ENCODE data around the gene UBALD2.
"Not testable (repeated sequence)": the region's sequence is repeated elsewhere in the genome, so short reads cannot be mapped to it uniquely, and the experiment has no call there.

The UBALD2 gene

DNA sequence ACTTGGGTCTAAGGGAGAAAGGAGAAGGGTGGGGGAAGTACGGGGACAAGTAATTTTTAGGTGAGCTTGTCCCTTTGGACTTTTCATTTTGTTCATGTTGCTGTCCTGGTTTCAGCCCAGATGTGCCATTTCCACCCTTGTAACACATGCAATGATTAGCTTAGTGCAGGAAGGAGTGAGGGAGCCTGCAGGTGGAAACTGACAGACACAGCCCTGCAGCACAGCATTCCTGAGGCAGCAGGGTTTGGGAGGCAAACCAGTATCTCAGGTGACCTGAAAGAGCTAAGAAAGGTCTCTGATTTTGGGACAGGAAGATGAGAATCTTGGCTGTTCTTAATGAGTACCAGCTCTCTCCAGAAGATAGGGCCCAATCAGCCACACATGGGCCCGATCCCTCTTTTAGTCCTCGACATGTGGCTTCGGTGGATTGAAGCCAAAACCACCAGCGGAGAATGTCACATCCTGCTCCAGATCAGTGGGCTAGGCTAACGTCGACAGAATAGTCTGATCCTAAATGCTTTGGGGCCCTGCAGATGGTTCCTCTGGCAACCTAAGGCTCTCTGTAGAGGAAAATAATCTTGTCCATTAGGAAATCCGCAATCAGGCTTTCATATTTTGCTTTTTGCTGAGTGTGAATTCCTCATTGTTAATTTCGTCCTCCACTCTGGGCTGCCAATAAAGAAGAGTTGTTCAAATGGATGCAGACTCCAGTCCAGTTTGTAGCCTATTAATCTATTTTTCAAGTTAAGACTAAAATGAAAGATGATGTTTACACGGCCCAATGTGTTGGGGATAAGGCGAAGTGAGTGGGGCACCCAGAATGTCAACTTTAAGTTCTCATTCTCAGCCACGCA is 21.1 kb upstream of the UBALD2 start:
- intact Hi-C loops (cut with DNase I): no loop called here

DNA sequence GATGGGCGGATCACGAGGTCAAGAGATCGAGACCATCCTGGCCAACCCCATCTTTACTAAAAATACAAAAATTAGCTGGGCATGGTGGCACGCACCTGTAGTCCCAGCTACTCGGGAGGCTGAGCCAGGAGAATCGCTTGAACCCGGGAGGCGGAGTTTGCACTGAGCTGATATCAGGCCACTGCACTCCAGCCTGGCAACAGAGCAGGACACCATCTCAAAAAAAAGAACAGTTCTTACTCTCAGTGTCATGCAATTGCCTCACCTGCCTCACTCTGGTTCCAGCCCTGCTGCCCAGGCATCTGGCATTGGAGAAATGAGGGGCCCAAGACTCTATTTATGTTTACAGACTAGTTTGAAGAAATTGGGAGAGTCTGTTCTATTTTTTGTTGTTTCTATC is 20.4 kb upstream of the UBALD2 start:
- DNase-seq; intact Hi-C loops (cut with DNase I): not testable (repeated sequence)

More for the DNA sequence above, 21.1 kb upstream of the UBALD2 start:
- DNase-seq: peak in 4 of 42 donors; percentile 15 to 57 (median 24)

DNA sequence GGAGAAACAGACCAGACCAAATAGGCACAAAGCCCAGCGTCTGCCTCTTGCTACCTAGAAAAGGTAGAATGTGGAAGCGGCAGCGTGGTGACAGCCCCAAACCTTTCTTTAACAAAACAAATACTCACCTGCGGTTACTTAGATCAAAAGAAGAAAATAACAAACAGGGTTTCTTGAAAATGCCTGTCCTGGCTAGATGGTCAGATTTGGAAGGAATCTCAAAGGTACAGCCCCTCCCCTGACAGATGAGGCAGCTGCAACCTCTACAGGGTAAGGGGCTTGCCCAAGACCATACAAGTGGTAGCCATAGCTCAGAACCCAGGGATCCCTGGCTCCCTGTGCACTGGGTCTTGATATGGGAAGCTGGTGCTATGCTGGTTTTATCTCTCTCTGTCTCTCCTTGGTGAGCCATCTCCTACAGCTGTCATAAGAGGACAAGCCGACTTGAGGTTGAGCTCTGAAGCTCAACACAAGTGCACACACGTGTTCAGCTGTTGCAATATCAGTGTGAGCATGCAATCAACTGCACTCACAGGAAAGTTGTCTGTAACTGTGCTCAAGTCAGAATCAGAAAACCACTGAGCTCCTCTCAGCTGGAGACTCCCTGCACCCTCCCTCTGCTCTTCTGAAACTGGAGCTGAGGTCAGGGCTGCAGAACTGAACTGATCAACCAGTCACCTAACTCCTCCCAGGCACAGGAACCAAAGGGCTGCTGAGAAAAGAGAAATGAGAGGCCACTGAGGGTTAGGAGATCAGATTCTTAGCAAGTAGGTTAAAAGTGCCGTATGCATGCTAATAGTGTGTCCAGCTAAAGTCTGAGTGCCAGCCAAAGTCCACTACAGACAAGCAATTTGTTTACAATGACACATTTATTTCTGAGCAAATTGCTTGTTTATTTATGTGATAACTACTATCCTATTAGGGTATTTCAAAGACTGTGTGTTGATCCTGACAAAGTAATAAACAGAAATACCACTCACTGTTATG is 18.8 kb upstream of the UBALD2 start:
- peak in 1 of 42 donors; percentile 12 for DNase-seq
- intact Hi-C loops (cut with DNase I): no loop called here

DNA sequence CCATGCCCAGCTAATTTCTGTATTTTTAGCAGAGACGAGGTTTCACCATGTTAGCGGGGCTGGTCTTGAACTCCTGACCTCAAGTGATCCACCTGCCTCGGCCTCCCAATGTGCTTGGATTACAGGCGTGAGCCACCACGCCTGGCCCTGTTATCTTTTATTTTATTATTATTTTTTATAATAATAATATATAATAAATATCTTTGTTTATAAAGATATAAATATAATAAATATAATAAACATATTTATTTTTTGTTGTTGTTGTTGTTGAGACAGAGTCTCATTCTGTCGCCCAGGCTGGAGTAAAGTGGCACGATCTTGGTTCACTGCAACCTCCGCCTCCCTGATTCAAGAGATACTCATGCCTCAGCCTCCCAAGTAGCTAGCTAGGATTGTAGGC is 17.8 kb upstream of the UBALD2 start:
- DNase-seq: no peak
- intact Hi-C loops (cut with DNase I): no loop called here

DNA sequence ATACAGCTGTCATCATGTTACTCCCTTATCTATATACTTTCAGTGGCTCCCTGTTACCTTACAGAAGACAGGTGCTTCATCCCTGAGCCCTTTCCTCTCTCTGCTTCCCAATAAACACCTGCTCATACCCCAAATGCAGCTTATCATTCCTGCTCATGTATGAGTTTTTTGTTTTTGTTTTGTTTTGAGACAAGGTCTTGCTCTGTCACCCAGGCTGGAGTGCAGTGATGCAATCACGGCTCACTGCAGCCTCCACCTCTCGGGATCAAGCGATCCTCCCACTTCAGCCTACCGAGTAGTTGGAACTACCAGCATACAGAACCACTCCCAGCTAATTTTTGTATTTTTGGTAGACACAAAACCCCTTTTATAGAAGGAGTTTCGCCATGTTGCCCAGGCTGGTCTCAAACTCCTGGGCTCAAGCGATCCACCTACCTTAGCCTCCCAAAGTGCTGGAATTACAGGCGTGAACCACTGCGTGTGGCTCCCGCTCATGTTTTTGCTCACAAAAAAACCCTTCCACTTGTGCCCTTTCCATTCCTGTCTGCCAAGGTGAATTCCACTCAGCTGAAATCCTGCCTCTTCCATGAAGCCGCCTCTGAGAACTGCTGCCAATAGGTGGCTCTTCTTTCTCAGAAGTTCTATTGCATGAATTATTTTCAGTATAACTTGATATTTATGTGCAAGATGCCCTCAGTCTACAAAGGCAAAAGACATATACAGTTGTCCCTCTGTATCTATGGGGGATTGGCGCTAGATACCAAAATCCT is 16.9 kb upstream of the UBALD2 start:
- peak in 3 of 42 donors; percentile 24 to 62 (median 37) for DNase-seq
- intact Hi-C loops (cut with DNase I): no loop called here

DNA sequence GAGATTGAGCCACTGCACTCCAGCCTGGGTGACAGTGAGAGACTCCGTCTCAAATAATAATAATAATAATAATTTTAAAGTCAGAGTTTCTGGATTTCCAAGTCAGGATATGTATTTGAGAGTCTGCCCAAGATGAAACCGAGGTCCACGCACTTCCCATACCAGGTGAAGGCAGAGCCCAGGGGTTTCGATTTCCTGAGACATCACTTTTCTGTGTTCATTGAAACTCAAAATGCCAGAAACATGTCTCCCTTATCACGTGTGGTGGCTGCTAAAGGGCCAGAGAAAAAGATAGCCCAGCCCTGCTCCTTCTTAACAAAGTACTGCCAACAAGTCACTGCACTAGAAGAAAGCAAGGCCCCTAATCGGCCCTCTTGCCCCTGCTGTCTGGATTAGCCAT is 15.0 kb upstream of the UBALD2 start:
- intact Hi-C loops (cut with DNase I): no loop called here
- DNase-seq: peak in 1 of 42 donors; percentile 22

DNA sequence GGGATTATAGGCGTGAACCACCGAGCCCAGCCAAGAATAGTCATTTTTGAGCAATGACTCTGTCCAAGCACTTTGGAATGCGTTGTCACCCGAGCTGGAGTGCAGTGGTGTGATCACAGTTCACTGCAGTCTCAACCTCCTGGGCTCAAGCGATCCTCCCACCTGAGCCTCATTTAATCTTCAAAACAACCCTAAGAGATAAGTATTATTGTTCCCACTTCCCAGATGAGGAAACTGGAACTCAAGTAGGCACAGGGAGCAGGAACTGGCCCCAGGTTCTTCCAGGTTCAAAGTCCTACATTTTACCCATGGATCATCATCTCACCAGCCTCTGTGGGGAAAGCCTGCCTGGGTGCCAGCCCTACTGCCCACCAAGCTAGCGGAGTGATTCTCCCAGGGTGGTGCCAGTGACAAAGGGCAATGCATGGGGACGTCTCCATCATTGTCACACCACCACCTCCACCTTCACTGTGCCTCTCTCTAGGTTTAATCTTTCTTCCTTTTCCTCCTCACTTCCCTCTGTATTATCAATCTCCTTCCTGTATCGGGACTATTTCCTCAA is 13.6 kb upstream of the UBALD2 start:
- intact Hi-C loops (cut with DNase I): no loop called here
- peak in 2 of 42 donors; percentile 10 to 21 for DNase-seq

DNA sequence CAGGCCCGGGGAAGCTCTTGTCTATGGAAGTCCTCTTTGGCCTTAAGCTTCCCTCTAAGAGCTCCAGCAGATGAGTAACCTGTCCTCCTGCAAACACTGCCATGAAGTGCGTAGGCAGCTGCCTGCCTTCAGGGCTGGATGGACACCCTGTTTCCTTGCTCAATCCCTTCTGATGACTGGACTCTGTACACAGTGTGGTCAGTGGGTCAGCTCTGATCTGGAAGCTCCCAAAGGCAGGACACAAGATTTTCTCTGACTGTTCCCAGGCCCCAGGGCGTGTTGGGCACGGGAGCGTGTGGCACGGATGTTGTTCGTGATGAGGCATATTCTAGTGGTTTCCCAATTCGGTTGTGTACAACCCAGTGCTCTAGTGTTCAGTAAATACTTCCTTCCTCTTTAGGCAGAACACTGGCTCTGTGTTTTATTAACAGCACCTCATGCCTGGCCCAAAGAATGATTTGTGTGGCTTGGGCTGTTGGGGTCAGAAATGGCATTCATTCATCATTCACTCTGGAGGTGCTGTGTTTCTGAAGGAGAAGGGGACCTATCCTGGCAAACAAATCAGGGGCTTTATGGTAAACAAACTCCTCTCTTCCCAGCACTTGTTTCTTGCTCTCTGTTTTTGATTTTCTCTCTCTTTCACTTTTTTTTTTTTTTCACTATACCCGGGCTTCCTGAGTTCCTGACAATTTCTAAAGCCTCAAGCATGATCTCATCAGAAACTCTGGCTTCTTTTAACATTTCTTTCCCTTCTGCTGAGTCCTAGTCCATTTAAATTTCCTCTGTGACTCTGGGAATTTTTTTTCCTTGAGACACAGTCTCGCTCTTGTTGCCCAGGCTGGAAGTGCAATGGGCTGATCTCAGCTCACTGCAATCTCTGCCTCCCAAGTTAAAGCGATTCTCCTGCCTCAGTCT is 12.9 kb upstream of the UBALD2 start:
- peak in 3 of 42 donors; percentile 29 to 60 (median 43) for DNase-seq
- intact Hi-C loops (cut with DNase I): no loop called here

DNA sequence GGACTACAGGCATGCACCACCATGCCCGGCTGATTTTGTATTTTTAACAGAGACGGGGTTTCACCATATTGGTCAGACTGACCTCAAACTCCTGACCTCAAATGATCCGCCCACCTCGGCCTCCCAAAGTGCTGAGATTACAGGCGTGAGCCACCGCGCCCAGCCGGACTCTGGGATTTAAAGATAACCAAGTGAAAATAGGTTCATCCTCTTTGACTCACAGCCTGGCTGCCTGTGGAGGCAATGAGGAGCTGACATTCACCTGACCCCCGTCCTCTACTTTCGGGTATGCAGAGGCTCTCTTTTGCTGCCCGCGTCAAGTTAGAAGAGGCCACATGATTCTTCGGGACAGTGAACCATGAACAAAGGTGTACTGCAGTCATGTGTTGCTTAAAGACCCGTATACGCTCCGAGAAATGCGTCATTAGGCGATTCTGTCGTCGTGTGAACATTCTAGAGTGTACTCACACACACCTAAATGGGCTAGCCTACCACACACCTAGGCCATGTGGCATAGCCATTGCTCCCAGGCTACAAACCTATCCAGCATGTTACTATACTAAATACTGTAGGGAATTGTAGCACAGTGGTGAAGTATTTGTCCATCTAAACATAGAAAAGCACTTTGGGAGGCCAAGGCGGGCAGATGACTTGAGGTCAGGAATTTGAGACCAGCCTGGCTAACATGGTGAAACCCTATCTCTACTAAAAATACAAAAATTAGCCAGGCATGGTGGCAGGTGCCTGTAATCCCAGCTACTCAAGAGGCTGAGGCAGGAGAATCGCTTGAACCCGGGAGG is 12.0 kb upstream of the UBALD2 start:
- intact Hi-C loops (cut with DNase I): not testable (repeated sequence)
- peak in 2 of 42 donors; percentile 7 to 32 for DNase-seq

DNA sequence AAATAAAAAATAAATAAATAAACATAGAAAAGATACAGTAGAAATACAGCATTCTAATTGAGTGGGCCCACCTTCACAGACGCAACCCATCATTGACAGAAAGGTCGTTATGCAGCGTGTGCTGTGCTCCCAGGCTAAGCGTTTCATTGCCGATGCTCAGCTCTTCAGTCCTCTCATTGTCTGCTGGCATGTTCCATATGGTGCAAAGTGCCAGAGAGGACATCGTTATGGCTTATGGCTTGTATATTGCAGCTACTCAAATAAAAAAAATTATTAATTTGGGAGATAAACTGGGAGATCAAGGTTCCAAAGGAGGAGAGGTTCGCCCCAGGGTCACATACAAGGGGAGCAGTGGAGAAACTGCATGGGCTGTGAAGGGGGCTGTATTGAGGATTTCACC is 11.3 kb upstream of the UBALD2 start:
- DNase-seq: peak in 2 of 42 donors; percentile 1 to 18
- intact Hi-C loops (cut with DNase I): no loop called here

DNA sequence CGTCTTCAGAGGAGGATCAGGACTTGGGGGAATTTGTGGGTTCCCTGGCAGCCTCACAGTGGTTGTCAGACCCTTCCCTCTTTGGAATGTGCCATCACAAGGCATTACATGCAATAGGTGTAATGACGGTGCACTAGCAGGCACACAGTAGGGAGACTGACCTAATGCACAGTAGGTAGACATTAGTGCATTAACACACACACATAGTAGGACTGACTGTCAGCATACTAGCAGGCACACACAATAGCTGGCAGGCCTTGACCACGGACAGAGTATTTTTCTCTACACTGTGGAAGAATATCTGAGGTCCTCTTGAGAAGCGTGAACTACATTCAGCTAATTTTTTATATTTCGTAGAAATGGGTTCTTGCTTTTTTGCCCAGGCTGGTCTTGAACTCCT is 10.9 kb upstream of the UBALD2 start:
- DNase-seq: no peak
- intact Hi-C loops (cut with DNase I): no loop called here

DNA sequence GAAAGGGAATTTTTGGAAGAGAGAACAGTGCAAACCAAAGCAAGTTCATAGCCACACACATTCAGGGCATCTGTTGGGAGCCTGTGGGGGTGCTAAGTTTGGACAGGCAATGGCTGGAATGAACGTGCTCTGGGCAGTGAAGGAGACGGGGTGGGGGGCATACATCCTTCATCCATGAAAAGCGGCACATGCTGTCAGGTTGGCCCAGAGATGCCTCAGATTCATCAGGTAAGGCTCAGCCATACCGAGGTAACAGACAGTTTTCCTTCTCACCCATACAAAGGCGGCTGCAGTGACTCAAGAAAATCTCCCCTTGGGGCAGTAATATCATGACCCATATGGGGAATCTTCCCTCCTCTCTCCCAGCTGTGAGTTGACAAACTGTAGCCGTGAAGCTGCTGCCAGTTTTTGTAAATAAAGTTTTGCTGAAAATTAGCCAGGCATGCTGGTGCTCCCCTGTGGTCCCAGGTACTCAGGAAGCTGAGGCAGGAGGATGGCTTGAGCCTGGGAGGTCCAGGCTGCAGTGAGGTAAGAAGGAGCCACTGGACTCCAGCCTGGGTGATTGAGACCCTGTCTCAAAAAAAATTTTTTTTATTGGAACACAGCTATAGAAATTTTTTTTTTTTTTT is 9.2 kb upstream of the UBALD2 start:
- intact Hi-C loops (cut with DNase I): no loop called here
- DNase-seq: peak in 2 of 42 donors; percentile 4 to 5

DNA sequence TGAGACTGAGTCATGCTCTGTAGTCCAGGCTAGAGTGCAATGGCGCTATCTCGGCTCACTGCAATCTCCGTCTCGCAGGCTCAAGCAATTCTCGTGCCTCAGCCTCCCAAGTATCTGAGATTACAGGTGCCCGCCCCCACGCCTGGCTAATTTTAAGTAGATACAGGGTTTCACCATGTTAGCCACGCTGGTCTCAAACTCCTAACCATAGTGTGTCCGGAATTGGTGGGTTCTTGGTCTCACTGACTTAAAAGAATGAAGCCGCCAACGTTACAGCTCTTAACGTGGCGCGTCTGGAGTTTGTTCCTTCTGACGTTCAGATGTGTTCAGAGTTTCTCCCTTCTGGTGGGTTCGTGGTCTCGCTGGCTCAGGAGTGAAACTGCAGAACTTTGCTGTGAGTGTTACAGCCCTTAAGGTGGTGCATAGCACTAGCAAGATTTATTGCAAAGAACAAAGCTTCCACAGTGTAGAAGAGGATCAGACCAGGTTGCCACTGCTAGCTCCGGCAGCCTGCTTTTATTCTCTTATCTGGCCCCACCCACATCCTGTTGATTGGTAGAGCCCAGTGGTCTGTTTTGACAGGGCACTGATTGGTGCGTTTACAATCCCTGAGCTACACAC is 8.6 kb upstream of the UBALD2 start:
- peak in 2 of 42 donors; percentile 1 for DNase-seq
- intact Hi-C loops (cut with DNase I): not testable (repeated sequence)

DNA sequence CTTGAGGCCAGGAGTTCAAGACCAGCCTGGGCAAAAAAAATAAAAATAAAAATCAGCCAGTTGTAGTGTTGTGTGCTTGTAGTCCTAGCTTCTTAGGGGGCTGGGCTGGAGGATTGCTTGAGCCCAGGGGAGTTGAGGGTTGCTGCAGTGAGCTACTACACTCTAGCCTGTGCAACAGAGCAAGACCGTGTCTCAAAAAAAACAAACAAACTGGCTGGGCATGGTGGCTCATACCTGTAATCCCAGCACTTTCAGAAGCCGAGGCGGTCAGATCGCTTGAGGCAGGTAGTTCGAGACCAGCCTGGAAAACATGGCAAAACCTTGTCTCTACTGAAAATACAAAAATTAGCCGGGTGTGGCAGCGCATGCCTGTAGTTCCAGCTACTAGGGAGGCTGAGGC is 4.9 kb upstream of the UBALD2 start:
- peak in 1 of 42 donors; percentile 0 for DNase-seq
- intact Hi-C loops (cut with DNase I): no loop called here

DNA sequence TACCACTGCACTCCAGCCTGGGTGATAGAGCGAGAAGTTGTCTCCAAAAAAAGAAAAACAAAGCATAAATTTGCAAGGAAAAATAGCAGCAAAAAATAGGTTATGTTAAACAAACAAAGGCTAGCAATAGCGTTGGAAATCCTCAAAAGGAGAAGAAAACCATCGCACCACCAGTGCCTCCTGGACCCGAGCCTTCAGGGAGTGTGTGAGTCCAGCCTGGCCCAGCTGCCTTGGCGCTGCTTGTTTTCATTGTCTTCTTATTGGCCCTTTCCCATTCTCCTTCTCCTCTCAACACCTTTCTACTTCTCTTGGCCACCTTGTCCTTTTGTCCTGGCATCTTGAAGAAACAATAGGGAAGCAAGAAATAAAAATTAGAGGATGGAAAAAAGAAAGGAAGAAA is 4.5 kb upstream of the UBALD2 start:
- no peak for DNase-seq

More for the DNA sequence above, 4.5 kb upstream of the UBALD2 start:
- intact Hi-C loops (cut with DNase I): no loop called here
